Mucosa of rectum (tissue), 2 donors: ENCODE results near the gene CDH13.

Experiments
- H3K27ac ChIP-seq, 2 donors: one replicate each; pipeline ENCODE4 v1.7.0; 2013; ENCODE audit warnings: inconsistent platforms in 2 of 2, low read depth in 2 of 2, low read length in 2 of 2
- H3K27me3 ChIP-seq, 2 donors: one replicate each; pipeline ENCODE4 v1.7.0; 2013; ENCODE audit warnings: low read length in 2 of 2; ENCODE audit not compliant: control insufficient read depth in 2 of 2, insufficient read depth in 2 of 2
- H3K36me3 ChIP-seq, 2 donors: one replicate each; pipeline ENCODE4 v1.7.0; 2013; ENCODE audit warnings: low read length in 2 of 2; ENCODE audit not compliant: control insufficient read depth in 2 of 2, insufficient read depth in 2 of 2
- H3K4me1 ChIP-seq, 2 donors: one replicate each; pipeline ENCODE4 v1.7.0; 2013; ENCODE audit warnings: low read length in 2 of 2, mild to moderate bottlenecking in 1 of 2; ENCODE audit not compliant: control insufficient read depth in 2 of 2, insufficient read depth in 2 of 2
- H3K4me3 ChIP-seq, 2 donors: one replicate each; pipeline ENCODE4 v1.7.0; 2013; ENCODE audit warnings: low read length in 2 of 2
- H3K9ac ChIP-seq, 2 donors: one replicate each; pipeline ENCODE4 v1.7.0; 2013; ENCODE audit warnings: low read length in 2 of 2, low read depth in 1 of 2, mild to moderate bottlenecking in 1 of 2
- H3K9me3 ChIP-seq, 2 donors: one replicate each; pipeline ENCODE4 v1.7.0; 2013; ENCODE audit warnings: low read length in 2 of 2; ENCODE audit not compliant: control insufficient read depth in 2 of 2
- donor health status: healthy.
- donor health status: Normal muscosa, but diverticular disease.

CDH13 gene

GRCh38 chr16:83473926-83474650, 847.3 kb downstream of the CDH13 start:
- Histone ChIP-seq H3K4me1 (no peaks in the 10 kb centered on the region), H3K27ac (no peak overlapping the region), H3K27me3 (no peaks in the 10 kb centered on the region), H3K4me3 (no peak overlapping the region), H3K9me3 (no peaks in the 10 kb centered on the region), H3K9ac (no peak overlapping the region), H3K36me3 (no peaks in the 10 kb centered on the region)

- Histone ChIP-seq H3K9me3 (no peaks in the 10 kb centered on the region), H3K4me3 (no peak overlapping the region), H3K4me1 (no peaks in the 10 kb centered on the region)
Observed at GRCh38 chr16:83475108-83475507, 848.3 kb downstream of the CDH13 start.

GRCh38 chr16:83481589-83481988, 854.8 kb downstream of the CDH13 start:
- H3K9ac ChIP-seq = no peak overlapping the region
- H3K27me3 ChIP-seq = no peaks in the 10 kb centered on the region
- H3K4me1 ChIP-seq = no peaks in the 10 kb centered on the region
- H3K36me3 ChIP-seq = no peaks in the 10 kb centered on the region
- H3K4me3 ChIP-seq = no peak overlapping the region
- no peak overlapping the region for H3K27ac ChIP-seq
- H3K9me3 ChIP-seq = no peaks in the 10 kb centered on the region

More at GRCh38 chr16:83475108-83475507, 848.3 kb downstream of the CDH13 start:
- H3K9ac ChIP-seq = no peak overlapping the region
- H3K27me3 ChIP-seq = no peaks in the 10 kb centered on the region
- H3K27ac ChIP-seq = no peak overlapping the region
- no peaks in the 10 kb centered on the region for H3K36me3 ChIP-seq

- H3K27me3 ChIP-seq = no peaks in the 10 kb centered on the region
- H3K9me3 ChIP-seq = no peaks in the 10 kb centered on the region
- no peak overlapping the region for H3K4me3 ChIP-seq
- no peaks in the 10 kb centered on the region for H3K36me3 ChIP-seq
- no peak overlapping the region for H3K9ac ChIP-seq
- no peaks in the 10 kb centered on the region for H3K4me1 ChIP-seq
- H3K27ac ChIP-seq = no peak overlapping the region
Observed at GRCh38 chr16:83482545-83483162, 855.9 kb downstream of the CDH13 start.

- Histone ChIP-seq H3K27ac (no peak overlapping the region), H3K36me3 (no peaks in the 10 kb centered on the region), H3K9me3 (no peaks in the 10 kb centered on the region), H3K27me3 (no peaks in the 10 kb centered on the region), H3K9ac (no peak overlapping the region), H3K4me1 (no peaks in the 10 kb centered on the region), H3K4me3 (no peak overlapping the region)
Observed at GRCh38 chr16:83490073-83490472, 863.3 kb downstream of the CDH13 start.

- Histone ChIP-seq H3K36me3 (no peaks in the 10 kb centered on the region), H3K27ac (no peak overlapping the region), H3K27me3 (no peaks in the 10 kb centered on the region), H3K4me1 (no peaks in the 10 kb centered on the region), H3K4me3 (no peak overlapping the region), H3K9ac (no peak overlapping the region), H3K9me3 (no peaks in the 10 kb centered on the region)
Observed at GRCh38 chr16:83494459-83494858, 867.7 kb downstream of the CDH13 start.

GRCh38 chr16:83501481-83501880, 874.7 kb downstream of the CDH13 start:
- Histone ChIP-seq H3K9me3 (no peaks in the 10 kb centered on the region), H3K4me3 (no peak overlapping the region), H3K27me3 (no peaks in the 10 kb centered on the region), H3K27ac (no peak overlapping the region), H3K36me3 (no peaks in the 10 kb centered on the region), H3K9ac (no peak overlapping the region), H3K4me1 (no peaks in the 10 kb centered on the region)

GRCh38 chr16:83508295-83508694, 881.5 kb downstream of the CDH13 start:
- H3K4me3 ChIP-seq = no peak overlapping the region
- no peak overlapping the region for H3K9ac ChIP-seq
- no peaks in the 10 kb centered on the region for H3K36me3 ChIP-seq
- H3K9me3 ChIP-seq = no peaks in the 10 kb centered on the region
- no peaks in the 10 kb centered on the region for H3K4me1 ChIP-seq
- H3K27ac ChIP-seq = no peak overlapping the region
- no peaks in the 10 kb centered on the region for H3K27me3 ChIP-seq

GRCh38 chr16:83509316-83509715, 882.5 kb downstream of the CDH13 start:
- Histone ChIP-seq H3K27me3 (no peaks in the 10 kb centered on the region), H3K9ac (no peak overlapping the region), H3K4me3 (no peak overlapping the region), H3K4me1 (no peaks in the 10 kb centered on the region), H3K9me3 (no peaks in the 10 kb centered on the region), H3K27ac (no peak overlapping the region), H3K36me3 (no peaks in the 10 kb centered on the region)

- Histone ChIP-seq H3K4me1 (no peaks in the 10 kb centered on the region), H3K36me3 (no peaks in the 10 kb centered on the region), H3K27ac (no peak overlapping the region), H3K9me3 (no peaks in the 10 kb centered on the region), H3K27me3 (no peaks in the 10 kb centered on the region), H3K9ac (no peak overlapping the region), H3K4me3 (no peak overlapping the region)
Observed at GRCh38 chr16:83510906-83511305, 884.1 kb downstream of the CDH13 start.
